Retina (tissue), 1 donor: ENCODE results near the gene TMEM198.

ENCODE experiments used
- DNase-seq: peaks from one replicate; pipeline ENCODE4 v3.0.0-alpha.2; 2016

Gene TMEM198

GRCh38 chr2:219509780-219510511 is 33.9 kb upstream of the TMEM198 start:
- peak; percentile 84 for DNase-seq

GRCh38 chr2:219510512-219511135 is 33.2 kb upstream of the TMEM198 start:
- no peak for DNase-seq

- DNase-seq: peak; percentile 58
Measured at GRCh38 chr2:219511547-219512325, 32.1 kb upstream of the TMEM198 start.

- DNase-seq: peak; percentile 87
Measured at GRCh38 chr2:219512524-219513216, 31.2 kb upstream of the TMEM198 start.

GRCh38 chr2:219513787-219514186 is 30.0 kb upstream of the TMEM198 start:
- DNase-seq: no peak

- DNase-seq: peak; percentile 86
Measured at GRCh38 chr2:219514196-219514761, 29.5 kb upstream of the TMEM198 start, which contains the start of gene ASIC4. ASIC4 (plus strand) TSS chr2:219514482; CDS start chr2:219514725, 243 bp downstream.

GRCh38 chr2:219514836-219515235 is 29.0 kb upstream of the TMEM198 start:
- peak; percentile 46 for DNase-seq

- DNase-seq: no peak
Measured at GRCh38 chr2:219515874-219516629, 27.8 kb upstream of the TMEM198 start.

- no peak for DNase-seq
Measured at GRCh38 chr2:219516888-219517287, 26.9 kb upstream of the TMEM198 start.

GRCh38 chr2:219517954-219518778 is 25.7 kb upstream of the TMEM198 start:
- DNase-seq: no peak

GRCh38 chr2:219519526-219519916 is 24.3 kb upstream of the TMEM198 start:
- no peak for DNase-seq

GRCh38 chr2:219520079-219520478 is 23.7 kb upstream of the TMEM198 start:
- peak; percentile 39 for DNase-seq

- DNase-seq: peak; percentile 79
Measured at GRCh38 chr2:219521066-219521880, 22.6 kb upstream of the TMEM198 start.

- no peak for DNase-seq
Measured at GRCh38 chr2:219522111-219523030, 21.5 kb upstream of the TMEM198 start.

GRCh38 chr2:219523031-219523671 is 20.7 kb upstream of the TMEM198 start:
- no peak for DNase-seq

- DNase-seq: no peak
Measured at GRCh38 chr2:219524817-219525216, 19.0 kb upstream of the TMEM198 start.

- DNase-seq: peak; percentile 66
Measured at GRCh38 chr2:219525533-219526232, 18.1 kb upstream of the TMEM198 start.
